ENCODE results near the gene LCA5. TPM values are rescaled to one million over a fixed set of nuclear protein-coding genes. Genes with fewer than 3 reads are reported as not detected.

The LCA5 gene
- total RNA-seq, 1 experiment from 2014 or later = 2.0 TPM

DNA sequence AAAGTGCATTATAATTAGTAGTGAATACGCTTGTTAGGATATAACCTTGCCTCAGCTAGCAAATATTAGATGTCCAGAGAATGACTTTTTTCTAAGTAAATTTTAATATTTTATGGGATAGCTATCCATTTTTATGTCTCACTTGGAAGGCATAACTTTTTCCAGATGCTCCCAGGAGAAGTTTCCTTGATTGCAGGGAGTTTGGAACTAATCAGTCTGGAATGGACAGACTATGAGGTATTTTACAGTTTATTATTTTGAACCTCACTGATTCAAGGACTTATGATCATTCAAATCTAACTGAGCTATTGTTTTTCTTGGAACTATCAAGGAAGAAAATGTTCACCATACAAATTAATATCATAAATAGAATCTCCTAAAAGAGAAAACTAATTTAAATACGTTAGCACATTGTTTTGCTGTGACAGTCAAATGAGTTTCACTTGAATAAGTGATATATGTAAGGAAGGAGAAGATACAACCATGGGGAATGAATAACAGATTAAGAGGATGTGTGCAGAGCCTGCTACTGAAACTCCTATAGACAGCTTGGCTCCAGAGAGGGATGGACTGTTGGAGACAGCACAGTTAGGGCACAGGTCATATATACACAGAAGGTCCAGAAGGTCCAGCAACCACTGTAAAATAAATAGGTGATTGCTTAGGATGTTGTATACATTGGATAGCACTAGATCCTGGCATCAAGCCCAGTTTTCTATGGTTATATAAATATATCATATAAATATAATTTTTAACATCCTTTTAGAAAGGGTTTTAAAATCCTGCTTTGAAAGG, 20.6 kb upstream of the LCA5 start (continued):
- TF ChIP-seq, protein P1, sequence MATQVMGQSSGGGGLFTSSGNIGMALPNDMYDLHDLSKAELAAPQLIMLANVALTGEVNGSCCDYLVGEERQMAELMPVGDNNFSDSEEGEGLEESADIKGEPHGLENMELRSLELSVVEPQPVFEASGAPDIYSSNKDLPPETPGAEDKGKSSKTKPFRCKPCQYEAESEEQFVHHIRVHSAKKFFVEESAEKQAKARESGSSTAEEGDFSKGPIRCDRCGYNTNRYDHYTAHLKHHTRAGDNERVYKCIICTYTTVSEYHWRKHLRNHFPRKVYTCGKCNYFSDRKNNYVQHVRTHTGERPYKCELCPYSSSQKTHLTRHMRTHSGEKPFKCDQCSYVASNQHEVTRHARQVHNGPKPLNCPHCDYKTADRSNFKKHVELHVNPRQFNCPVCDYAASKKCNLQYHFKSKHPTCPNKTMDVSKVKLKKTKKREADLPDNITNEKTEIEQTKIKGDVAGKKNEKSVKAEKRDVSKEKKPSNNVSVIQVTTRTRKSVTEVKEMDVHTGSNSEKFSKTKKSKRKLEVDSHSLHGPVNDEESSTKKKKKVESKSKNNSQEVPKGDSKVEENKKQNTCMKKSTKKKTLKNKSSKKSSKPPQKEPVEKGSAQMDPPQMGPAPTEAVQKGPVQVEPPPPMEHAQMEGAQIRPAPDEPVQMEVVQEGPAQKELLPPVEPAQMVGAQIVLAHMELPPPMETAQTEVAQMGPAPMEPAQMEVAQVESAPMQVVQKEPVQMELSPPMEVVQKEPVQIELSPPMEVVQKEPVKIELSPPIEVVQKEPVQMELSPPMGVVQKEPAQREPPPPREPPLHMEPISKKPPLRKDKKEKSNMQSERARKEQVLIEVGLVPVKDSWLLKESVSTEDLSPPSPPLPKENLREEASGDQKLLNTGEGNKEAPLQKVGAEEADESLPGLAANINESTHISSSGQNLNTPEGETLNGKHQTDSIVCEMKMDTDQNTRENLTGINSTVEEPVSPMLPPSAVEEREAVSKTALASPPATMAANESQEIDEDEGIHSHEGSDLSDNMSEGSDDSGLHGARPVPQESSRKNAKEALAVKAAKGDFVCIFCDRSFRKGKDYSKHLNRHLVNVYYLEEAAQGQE (IDR thresholded peaks at IDR 0.05; ENCODE audit: low read depth) = no peak
- TF ChIP-seq CTCF (IDR thresholded peaks at IDR 0.05 in 2 of 3, conservative IDR thresholded peaks at IDR 0.05 in 1 of 3; ENCODE audit: borderline replicate concordance in 1 of 3, insufficient read depth in 1 of 3, low read depth in 2 of 3, low read length in 2 of 3) (no peak), RAD21 (IDR thresholded peaks at IDR 0.05; ENCODE audit: low read depth) (no peak), ZFX (IDR thresholded peaks at IDR 0.05) (no peak), FOSL1 (IDR thresholded peaks at IDR 0.05; ENCODE audit: low read depth) (no peak), YY1 (IDR thresholded peaks at IDR 0.05; ENCODE audit: extremely low read depth, insufficient replicate concordance, low read depth, low read length) (no peak)

GRCh38 chr6:79554305-79554704, 17.1 kb upstream of the LCA5 start:
- Histone ChIP-seq H2AFZ (ENCODE audit: low read depth, low read length, poor library complexity, severe bottlenecking) (no peak overlapping the region), H3K27ac (ENCODE audit: low read depth, low read length) (no peak overlapping the region), H3K9me3 (ENCODE audit: control insufficient read depth in 1 of 2, insufficient read depth in 1 of 2, low read depth in 1 of 2, low read length in 2 of 2) (no peaks in the 10 kb centered on the region), H3K9me2 (ENCODE audit: insufficient read depth) (no peaks in the 10 kb centered on the region), H3K9ac (ENCODE audit: low read length) (no peak overlapping the region), H4K20me1 (ENCODE audit: insufficient read depth) (no peaks in the 10 kb centered on the region), H3K4me3 (replicated peaks in 1 of 2; ENCODE audit: low read depth in 1 of 2, low read length in 2 of 2) (no peak overlapping the region), H3K4me2 (ENCODE audit: low read length) (no peak overlapping the region), H3K4me1 (ENCODE audit: control insufficient read depth in 1 of 2, insufficient read depth in 2 of 2, low read length in 2 of 2) (no peaks in the 10 kb centered on the region), H3K36me3 (ENCODE audit: control insufficient read depth in 1 of 2, insufficient read depth in 2 of 2, low read length in 2 of 2) (no peaks in the 10 kb centered on the region), H3K79me2 (ENCODE audit: insufficient read depth, low read length) (no peaks in the 10 kb centered on the region), H3K27me3 (ENCODE audit: insufficient read depth, low read length) (no peaks in the 10 kb centered on the region)
- ChIA-PET RAD21 (ENCODE audit: low non-redundant PET in 1 of 2, low total read pairs in 2 of 2, uncharacterized antibody in 2 of 2, unreplicated experiment in 2 of 2) (no interaction called here), CTCF (interaction anchor here (0.7 kb wide), 1 partner anchor 1798 kb away, joined by 3 read pairs; no protein-coding TSS in a partner anchor), POLR2A (no interaction called here)
- TF ChIP-seq TCF7L2 (IDR thresholded peaks at IDR 0.05; ENCODE audit: borderline replicate concordance, extremely low read depth, insufficient read depth, insufficient read length) = no peak
- TF ChIP-seq CTCF (IDR thresholded peaks at IDR 0.05 in 2 of 3, conservative IDR thresholded peaks at IDR 0.05 in 1 of 3; ENCODE audit: borderline replicate concordance in 1 of 3, insufficient read depth in 1 of 3, low read depth in 2 of 3, low read length in 2 of 3) = no peak
- TF ChIP-seq, protein P2, sequence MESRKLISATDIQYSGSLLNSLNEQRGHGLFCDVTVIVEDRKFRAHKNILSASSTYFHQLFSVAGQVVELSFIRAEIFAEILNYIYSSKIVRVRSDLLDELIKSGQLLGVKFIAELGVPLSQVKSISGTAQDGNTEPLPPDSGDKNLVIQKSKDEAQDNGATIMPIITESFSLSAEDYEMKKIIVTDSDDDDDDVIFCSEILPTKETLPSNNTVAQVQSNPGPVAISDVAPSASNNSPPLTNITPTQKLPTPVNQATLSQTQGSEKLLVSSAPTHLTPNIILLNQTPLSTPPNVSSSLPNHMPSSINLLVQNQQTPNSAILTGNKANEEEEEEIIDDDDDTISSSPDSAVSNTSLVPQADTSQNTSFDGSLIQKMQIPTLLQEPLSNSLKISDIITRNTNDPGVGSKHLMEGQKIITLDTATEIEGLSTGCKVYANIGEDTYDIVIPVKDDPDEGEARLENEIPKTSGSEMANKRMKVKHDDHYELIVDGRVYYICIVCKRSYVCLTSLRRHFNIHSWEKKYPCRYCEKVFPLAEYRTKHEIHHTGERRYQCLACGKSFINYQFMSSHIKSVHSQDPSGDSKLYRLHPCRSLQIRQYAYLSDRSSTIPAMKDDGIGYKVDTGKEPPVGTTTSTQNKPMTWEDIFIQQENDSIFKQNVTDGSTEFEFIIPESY (IDR thresholded peaks at IDR 0.05; ENCODE audit: extremely low read depth, insufficient replicate concordance, low read length) = no peak
- no peak for TF ChIP-seq FOSL1 (IDR thresholded peaks at IDR 0.05; ENCODE audit: low read depth)
- no peak for TF ChIP-seq RAD21 (IDR thresholded peaks at IDR 0.05; ENCODE audit: low read depth)
- no peak for TF ChIP-seq POLR2A (IDR thresholded peaks at IDR 0.05; ENCODE audit: borderline replicate concordance, extremely low read depth, insufficient read depth, insufficient read length)
- TF ChIP-seq, protein P3, sequence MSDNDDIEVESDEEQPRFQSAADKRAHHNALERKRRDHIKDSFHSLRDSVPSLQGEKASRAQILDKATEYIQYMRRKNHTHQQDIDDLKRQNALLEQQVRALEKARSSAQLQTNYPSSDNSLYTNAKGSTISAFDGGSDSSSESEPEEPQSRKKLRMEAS (IDR thresholded peaks at IDR 0.05) = no peak
- no peak for TF ChIP-seq POLR2AphosphoS5 (IDR thresholded peaks at IDR 0.05; ENCODE audit: low read depth, low read length)
- no peak for TF ChIP-seq YY1 (IDR thresholded peaks at IDR 0.05; ENCODE audit: extremely low read depth, insufficient replicate concordance, low read depth, low read length)
- DNase-seq (ENCODE audit: low read depth, low spot score) = no peak
- intact Hi-C loops (cut with micrococcal nuclease) = no loop called here
- ATAC-seq = no peak
- no TSS peak for BruUV-seq (replicated peaks)
